Mesothelial cell of epicardium (in vitro differentiated cells): Measurements from ENCODE around the gene INO80D. TPM values are rescaled to one million over a fixed set of nuclear protein-coding genes. Genes with fewer than 3 reads are reported as not detected.
"Not testable (repeated sequence)": the region's sequence is repeated elsewhere in the genome, so short reads cannot be mapped to it uniquely, and the experiment has no call there.

Experiments
- DNase-seq, 2 experiments: peaks; one replicate each; pipeline ENCODE4 v3.0.0; 2021; ENCODE audit warnings: low spot score in 2 of 2; ENCODE audit not compliant: unreplicated experiment in 2 of 2
- H3K27ac Mint-ChIP-seq: 2 replicates; pipeline ENCODE4 v1.8.0; 2021; ENCODE audit warnings: mixed read lengths
- H3K27me3 Mint-ChIP-seq: 2 replicates; pipeline ENCODE4 v1.8.0; 2021; ENCODE audit warnings: low read depth, mixed read lengths
- H3K36me3 Mint-ChIP-seq: 2 replicates; pipeline ENCODE4 v1.8.0; 2021; ENCODE audit warnings: mixed read lengths
- H3K4me1 Mint-ChIP-seq: 2 replicates; pipeline ENCODE4 v1.8.0; 2021; ENCODE audit warnings: mixed read lengths
- H3K4me3 Mint-ChIP-seq: 2 replicates; pipeline ENCODE4 v1.8.0; 2021; ENCODE audit warnings: mild to moderate bottlenecking, moderate library complexity, mixed read lengths
- H3K9me3 Mint-ChIP-seq: 2 replicates; pipeline ENCODE4 v1.8.0; 2021; ENCODE audit warnings: mixed read lengths
- total RNA-seq: library from RNA; stranded (reverse); gene quantifications from 3 replicates; pipeline ENCODE4 v1.2.1, GENCODE V29; 2021
- TF ChIP-seq, protein P1 (sequence below): fragments of 200-600 bp; sonication (generic); IDR thresholded peaks from one replicate; pipeline ENCODE4 v1.5.0; 2021; ENCODE audit warnings: antibody characterized with exemption; ENCODE audit not compliant: unreplicated experiment

INO80D gene
- total RNA-seq, 1 donor from 2014 or later = 21.7 TPM

DNA sequence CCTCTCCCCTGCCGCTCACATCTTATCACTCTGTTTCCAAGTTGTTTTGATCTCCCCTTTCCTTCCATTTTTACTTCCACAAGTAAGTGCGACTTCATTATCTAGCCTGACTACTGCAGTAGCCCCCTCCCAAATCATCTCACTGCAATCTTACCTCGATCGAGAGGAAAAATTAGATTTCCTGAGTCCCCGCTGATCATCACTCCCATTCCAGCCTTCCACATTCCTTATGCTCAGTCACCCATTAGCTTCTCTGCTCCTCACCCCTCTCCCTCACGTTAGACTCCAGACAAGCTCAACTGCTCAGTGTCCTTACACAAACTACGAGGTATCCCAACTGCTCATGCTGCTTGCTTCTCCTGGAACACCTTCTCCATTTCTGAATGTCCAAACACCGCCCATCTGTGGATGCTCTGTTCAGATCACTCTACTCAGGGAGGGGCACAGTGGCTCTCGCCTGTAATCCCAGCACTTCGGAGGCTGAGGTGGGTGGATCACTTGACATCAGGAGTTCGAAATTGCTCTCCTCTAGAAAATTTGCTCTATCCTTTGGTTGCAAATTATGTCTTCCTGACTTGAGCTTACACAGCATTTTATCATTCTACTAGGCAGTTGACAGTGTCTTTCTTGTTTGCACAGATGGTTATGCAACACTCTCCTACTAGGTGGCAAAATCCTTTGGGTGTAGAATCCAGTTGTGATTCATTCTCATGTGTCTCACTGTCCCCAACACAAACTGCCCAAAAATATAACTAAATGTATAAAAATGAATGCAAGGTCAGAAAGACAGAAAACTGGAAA is 96.5 kb downstream of the INO80D start:
- Mint-ChIP-seq H3K27ac (no peak overlapping the region), H3K4me1 (no peaks in the 10 kb centered on the region), H3K9me3 (peaks cover 3% of the 10 kb centered on the region), H3K4me3 (no peak overlapping the region), H3K27me3 (no peaks in the 10 kb centered on the region), H3K36me3 (peaks cover 16% of the 10 kb centered on the region)
- DNase-seq = no peak
- TF ChIP-seq, protein P1, sequence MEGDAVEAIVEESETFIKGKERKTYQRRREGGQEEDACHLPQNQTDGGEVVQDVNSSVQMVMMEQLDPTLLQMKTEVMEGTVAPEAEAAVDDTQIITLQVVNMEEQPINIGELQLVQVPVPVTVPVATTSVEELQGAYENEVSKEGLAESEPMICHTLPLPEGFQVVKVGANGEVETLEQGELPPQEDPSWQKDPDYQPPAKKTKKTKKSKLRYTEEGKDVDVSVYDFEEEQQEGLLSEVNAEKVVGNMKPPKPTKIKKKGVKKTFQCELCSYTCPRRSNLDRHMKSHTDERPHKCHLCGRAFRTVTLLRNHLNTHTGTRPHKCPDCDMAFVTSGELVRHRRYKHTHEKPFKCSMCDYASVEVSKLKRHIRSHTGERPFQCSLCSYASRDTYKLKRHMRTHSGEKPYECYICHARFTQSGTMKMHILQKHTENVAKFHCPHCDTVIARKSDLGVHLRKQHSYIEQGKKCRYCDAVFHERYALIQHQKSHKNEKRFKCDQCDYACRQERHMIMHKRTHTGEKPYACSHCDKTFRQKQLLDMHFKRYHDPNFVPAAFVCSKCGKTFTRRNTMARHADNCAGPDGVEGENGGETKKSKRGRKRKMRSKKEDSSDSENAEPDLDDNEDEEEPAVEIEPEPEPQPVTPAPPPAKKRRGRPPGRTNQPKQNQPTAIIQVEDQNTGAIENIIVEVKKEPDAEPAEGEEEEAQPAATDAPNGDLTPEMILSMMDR = no peak

DNA sequence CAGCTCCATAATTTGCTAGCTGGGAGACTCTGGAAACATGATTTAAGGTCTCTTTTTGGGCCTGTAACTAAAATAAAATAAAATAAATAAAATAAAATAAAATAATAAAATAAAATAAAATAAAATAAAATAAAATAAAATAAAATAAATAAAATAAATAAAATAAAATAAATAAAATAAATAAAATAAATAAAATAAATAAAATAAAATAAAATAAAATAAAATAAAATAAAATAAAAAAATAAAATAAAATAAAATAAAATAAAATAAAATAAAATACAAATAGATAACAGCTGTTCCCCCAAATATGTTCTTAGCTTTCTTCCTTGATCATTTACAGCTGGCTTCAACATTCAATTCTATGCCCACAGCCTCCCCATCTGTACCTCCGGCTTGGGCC is 97.3 kb downstream of the INO80D start:
- H3K27ac Mint-ChIP-seq, H3K4me3 Mint-ChIP-seq, DNase-seq, H3K27me3 Mint-ChIP-seq, H3K9me3 Mint-ChIP-seq, H3K4me1 Mint-ChIP-seq: not testable (repeated sequence)
- H3K36me3 Mint-ChIP-seq = peaks cover 16% of the 10 kb centered on the region

DNA sequence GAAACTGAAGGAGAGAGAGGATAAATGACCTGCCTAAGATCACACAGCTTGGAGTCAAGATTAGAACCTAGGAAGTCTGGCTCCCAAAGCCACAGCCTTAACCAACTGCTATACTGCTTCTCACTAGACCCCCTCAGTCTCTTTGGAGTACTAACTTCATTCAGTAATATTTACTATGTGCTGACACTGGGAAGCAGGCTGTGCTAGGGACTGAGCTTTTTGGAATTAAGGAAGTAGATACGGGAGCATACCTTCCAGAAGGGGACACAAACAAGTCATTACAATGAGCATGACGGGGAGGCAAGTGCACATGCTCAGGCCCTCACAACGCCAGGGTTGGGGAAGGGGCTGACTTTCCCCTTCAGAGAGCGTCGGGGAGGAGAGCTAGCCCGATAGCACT is 97.7 kb downstream of the INO80D start:
- DNase-seq = no peak
- no peaks in the 10 kb centered on the region for H3K4me1 Mint-ChIP-seq
- H3K4me3 Mint-ChIP-seq = no peak overlapping the region
- no peak overlapping the region for H3K27ac Mint-ChIP-seq
- TF ChIP-seq, protein P1 = no peak
- peaks cover 13% of the 10 kb centered on the region for H3K36me3 Mint-ChIP-seq
- no peaks in the 10 kb centered on the region for H3K27me3 Mint-ChIP-seq
- peaks cover 3% of the 10 kb centered on the region for H3K9me3 Mint-ChIP-seq

DNA sequence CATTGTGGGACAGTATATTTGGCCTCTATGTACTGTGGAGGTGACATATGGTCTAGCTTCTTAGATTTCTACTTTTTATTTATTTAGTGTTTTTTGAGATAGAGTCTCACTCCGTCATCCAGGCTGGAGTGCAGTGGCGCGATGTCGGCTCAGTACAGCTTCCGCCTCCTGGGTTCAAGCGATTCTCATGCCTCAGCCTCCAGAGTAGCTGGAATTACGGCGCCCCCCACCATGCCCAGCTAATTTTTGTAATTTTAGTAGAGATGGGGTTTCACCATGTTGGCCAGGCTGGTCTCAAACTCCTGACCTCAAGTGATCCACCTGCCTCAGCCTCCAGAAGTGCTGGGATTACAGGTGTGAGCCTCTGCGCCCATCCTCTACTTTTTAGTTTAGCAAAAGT is 99.6 kb downstream of the INO80D start:
- not testable (repeated sequence) for DNase-seq, H3K27me3 Mint-ChIP-seq, H3K27ac Mint-ChIP-seq, H3K9me3 Mint-ChIP-seq, H3K36me3 Mint-ChIP-seq, H3K4me1 Mint-ChIP-seq, H3K4me3 Mint-ChIP-seq

DNA sequence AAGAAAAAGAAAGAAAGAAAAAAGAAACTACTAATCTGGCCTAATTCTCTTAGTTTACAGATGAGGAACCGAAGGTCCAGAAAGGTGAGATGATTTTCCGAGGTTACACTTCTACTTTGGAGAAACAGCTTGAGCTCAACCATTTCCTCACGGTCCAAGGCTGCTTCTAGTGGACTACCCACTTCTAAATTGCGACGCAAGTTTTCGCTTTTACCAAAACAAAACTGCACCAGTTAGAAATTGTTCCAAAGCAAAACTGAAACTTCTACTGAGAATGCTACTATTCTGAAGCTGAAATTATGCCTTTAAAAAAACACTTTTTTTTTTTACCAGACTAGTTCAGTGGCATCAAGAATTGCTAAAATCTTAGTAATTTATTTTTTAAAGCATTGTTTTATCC is 101.6 kb downstream of the INO80D start:
- no peaks in the 10 kb centered on the region for H3K36me3 Mint-ChIP-seq
- peaks cover under 1% of the 10 kb centered on the region for H3K9me3 Mint-ChIP-seq
- no peak for DNase-seq
- H3K4me1 Mint-ChIP-seq = no peaks in the 10 kb centered on the region
- no peak overlapping the region for H3K4me3 Mint-ChIP-seq
- no peak overlapping the region for H3K27ac Mint-ChIP-seq
- TF ChIP-seq, protein P1 = no peak
- no peaks in the 10 kb centered on the region for H3K27me3 Mint-ChIP-seq

DNA sequence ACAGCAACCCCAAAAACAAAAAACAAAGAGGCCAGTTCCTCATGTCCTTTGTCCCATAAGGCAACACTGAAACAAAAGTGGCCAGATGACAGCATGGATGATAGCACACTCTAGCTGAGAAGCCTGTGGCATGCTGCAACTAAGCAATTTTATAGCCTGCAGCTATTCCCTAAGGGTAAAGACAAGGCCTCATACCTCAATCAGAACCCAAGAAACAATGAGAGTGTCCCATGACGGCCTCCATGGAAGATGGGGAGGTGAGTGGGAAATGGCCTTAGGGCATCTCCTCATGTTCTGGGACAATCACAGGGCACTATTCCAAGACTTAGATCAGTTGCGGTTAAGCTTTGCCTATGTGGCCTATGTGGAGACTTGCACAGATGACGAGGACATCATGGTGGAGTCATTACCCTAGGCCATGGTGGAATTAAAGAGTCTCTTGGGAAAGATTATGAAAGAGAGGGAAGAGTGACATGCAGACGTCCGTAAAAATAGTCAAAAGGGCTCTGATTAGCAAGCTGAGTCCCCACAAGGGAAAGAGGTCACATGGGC is 103.1 kb downstream of the INO80D start:
- H3K4me3 Mint-ChIP-seq = no peak overlapping the region
- H3K27me3 Mint-ChIP-seq = no peaks in the 10 kb centered on the region
- DNase-seq = no peak
- H3K36me3 Mint-ChIP-seq = no peaks in the 10 kb centered on the region
- TF ChIP-seq, protein P1 = no peak
- H3K4me1 Mint-ChIP-seq = no peaks in the 10 kb centered on the region
- H3K27ac Mint-ChIP-seq = no peak overlapping the region
- peaks cover 16% of the 10 kb centered on the region for H3K9me3 Mint-ChIP-seq

DNA sequence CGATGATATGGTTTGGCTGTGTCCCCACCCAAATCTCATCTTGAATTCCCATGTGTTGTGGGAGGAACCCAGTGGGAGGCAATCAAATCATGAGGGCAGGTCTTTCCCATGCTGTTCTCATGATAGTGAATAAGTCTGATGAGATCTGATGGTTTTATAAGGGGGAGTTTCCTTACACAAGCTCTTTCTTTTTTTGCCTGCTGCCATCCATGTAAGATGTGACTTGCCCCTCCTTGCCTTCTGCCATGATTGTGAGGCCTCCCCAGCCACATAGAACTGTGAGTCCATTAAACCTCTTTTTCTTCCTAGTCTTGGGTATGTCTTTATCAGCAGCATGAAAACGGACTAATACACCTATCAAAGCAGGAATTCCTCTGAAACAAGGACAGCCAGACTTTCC is 107.2 kb downstream of the INO80D start:
- H3K36me3 Mint-ChIP-seq, H3K27ac Mint-ChIP-seq, H3K4me3 Mint-ChIP-seq, DNase-seq, H3K27me3 Mint-ChIP-seq: not testable (repeated sequence)
- H3K9me3 Mint-ChIP-seq = peaks cover 16% of the 10 kb centered on the region
- H3K4me1 Mint-ChIP-seq = peaks cover 11% of the 10 kb centered on the region

DNA sequence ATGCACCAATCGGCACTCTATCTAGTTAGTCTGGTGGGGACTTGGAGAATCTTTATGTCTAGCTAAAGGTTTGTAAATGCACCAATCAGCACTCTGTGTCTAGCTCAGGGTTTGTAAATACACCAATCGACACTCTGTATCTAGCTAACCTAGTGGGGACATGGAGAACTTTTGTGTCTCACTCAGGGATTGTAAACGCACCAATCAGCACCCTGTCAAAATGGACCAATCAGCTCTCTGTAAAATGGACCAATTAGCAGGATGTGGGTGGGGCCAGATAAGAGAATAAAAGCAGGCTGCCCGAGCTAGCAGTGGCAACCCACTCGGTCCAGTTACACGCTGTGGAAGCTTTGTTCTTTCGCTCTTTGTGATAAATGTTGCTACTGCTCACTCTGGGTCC is 108.3 kb downstream of the INO80D start:
- not testable (repeated sequence) for H3K27ac Mint-ChIP-seq, H3K36me3 Mint-ChIP-seq, DNase-seq, H3K27me3 Mint-ChIP-seq, H3K4me3 Mint-ChIP-seq
- Mint-ChIP-seq H3K4me1 (peaks cover 11% of the 10 kb centered on the region), H3K9me3 (peaks cover 16% of the 10 kb centered on the region)

DNA sequence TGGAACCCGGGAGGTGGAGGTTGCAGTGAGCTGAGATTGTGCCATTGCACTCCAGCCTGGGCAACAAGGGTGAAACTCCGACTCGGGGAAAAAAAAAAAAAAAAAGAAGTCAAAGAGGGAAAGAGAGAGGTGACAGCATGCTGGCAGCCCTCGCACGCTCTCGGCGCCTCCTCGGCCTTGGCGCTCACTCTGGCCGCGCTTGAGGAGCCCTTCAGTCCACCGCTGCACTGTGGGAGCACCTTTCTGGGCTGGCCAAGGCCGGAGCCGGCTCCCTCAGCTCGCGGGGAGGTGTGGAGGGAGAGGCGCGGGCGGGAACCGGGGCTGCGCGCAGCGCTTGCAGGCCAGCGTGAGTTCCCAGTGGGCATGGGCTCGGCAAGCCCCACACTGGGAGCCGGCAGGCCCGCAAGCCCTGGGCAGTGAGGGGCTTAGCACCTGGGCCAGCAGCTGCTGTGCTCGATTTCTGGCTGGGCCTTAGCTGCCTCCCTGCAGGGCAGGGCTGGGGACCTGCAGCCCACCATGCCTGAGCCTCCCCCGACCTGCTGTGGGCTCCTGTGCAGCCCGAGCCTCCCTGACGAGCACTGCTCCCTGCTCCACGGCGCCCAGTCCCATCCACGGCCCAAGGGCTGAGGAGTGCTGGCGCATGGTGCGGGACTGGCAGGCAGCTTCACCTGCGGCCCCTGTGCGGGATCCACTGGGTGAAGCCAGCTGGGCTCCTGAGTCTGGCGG is 108.9 kb downstream of the INO80D start:
- H3K27me3 Mint-ChIP-seq, H3K4me3 Mint-ChIP-seq, DNase-seq, H3K36me3 Mint-ChIP-seq, H3K27ac Mint-ChIP-seq: not testable (repeated sequence)
- H3K4me1 Mint-ChIP-seq = peaks cover 12% of the 10 kb centered on the region
- H3K9me3 Mint-ChIP-seq = peaks cover 16% of the 10 kb centered on the region
